Left kidney (tissue), 2 donors: Measurements from ENCODE around the gene SLC22A31. TPM values are rescaled to one million over a fixed set of nuclear protein-coding genes. Genes with fewer than 3 reads are reported as not detected.

Experiments
- DNase-seq: peaks from one replicate; pipeline ENCODE4 v3.0.0-alpha.2; 2013
- polyA plus RNA-seq: library from polyadenylated mRNA; unstranded; fragments of 120-200 nt; gene quantifications from one replicate; pipeline ENCODE4 v1.2.1, GENCODE V29; 2013; ENCODE audit not compliant: insufficient read length

Gene SLC22A31
- polyA plus RNA-seq, 1 donor = 0.48 TPM

GRCh38 chr16:89164847-89165680 lies 35.3 kb downstream of the SLC22A31 start:
- DNase-seq = no peak

DNA sequence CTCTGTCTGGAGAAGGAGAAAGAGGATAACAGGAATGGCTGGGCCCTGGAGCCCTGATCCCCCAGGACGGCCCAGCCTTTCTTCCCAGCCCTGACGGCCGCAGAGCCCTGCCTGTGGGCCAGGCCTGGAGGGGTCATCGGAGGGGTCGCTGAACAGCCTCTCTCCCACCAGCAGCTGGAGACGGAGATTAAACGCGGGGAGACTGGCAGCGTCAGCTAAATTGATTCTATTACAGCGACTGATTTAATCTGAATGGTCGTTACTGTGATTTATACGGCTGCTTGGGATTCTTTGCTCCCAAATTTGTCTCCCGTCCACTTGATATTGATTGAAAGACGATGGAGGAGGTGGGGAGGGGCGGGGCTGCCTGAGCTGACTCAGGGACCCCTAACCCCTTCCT lies 35.9 kb downstream of the SLC22A31 start:
- no peak for DNase-seq

- DNase-seq = no peak
Measured at GRCh38 chr16:89163297-89163696, 37.0 kb downstream of the SLC22A31 start.

GRCh38 chr16:89161763-89162713 lies 38.3 kb downstream of the SLC22A31 start:
- DNase-seq = no peak

GRCh38 chr16:89160977-89161701 lies 39.2 kb downstream of the SLC22A31 start:
- DNase-seq = no peak

GRCh38 chr16:89159850-89160354 lies 40.4 kb downstream of the SLC22A31 start:
- DNase-seq = no peak

DNA sequence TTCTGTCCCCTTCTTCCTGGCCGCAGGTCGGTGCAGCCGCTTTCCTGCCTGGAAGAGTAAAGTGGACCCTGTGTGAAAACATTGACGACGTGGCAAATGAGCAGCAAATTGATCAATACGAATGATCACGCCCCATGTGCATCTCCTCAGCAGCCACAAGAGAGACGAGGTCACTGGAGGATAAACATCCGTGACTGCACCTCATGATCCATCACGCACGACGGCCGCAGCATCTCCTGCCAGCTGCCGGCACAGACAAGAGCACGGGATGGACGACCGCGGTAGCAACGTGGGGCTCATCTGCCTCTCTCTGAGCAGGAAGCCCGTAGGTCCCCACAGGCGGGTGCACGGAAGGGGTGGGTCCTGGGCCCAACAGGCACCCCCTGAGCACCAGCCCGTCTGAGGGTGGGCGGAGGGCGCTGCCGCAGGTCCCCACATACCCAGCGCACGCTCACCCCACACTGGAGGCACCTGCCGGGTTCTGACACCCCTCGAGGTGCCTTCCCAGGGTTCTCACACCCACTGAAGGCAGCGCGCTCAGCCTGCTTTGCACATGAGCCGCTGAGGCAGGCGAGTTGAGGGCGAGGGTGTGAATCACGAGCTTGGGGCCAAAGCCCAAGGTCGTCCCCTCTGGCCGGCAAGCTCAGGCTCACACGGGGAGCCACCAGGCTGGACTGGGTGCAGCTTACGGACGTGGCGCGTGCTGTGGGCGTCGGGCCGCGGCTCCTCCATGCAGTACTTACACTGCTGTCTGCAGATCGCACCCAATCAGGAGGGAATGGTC lies 41.1 kb downstream of the SLC22A31 start:
- no peak for DNase-seq

GRCh38 chr16:89157778-89158177 lies 42.6 kb downstream of the SLC22A31 start:
- DNase-seq = no peak

- DNase-seq = no peak
Measured at GRCh38 chr16:89156740-89157645, 43.3 kb downstream of the SLC22A31 start.

GRCh38 chr16:89155851-89156739 lies 44.2 kb downstream of the SLC22A31 start:
- no peak for DNase-seq

DNA sequence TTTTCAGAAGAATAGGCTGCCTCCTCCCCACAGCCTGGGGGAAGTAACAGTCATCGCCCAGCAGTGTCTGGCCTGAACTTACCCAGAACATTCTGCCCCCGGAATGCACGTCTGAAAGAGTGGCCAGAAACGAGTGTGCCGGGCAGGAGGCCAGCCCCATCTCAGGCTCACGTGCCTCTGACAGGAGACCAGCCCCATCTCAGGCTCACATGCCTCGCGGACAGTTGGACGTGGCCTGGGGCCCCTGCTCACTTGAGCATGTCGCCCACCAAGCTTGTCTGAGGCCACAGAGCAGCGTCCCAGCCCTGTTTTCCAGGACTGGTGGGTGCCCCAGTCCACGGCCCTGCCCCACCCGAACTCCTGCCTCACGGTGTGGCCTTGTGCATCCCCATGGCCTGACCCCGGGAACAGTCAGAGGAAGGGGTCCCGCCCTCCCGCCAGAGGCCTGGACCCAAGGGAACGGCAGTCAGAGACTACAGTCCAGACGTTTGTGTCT lies 45.1 kb downstream of the SLC22A31 start:
- DNase-seq = no peak

DNA sequence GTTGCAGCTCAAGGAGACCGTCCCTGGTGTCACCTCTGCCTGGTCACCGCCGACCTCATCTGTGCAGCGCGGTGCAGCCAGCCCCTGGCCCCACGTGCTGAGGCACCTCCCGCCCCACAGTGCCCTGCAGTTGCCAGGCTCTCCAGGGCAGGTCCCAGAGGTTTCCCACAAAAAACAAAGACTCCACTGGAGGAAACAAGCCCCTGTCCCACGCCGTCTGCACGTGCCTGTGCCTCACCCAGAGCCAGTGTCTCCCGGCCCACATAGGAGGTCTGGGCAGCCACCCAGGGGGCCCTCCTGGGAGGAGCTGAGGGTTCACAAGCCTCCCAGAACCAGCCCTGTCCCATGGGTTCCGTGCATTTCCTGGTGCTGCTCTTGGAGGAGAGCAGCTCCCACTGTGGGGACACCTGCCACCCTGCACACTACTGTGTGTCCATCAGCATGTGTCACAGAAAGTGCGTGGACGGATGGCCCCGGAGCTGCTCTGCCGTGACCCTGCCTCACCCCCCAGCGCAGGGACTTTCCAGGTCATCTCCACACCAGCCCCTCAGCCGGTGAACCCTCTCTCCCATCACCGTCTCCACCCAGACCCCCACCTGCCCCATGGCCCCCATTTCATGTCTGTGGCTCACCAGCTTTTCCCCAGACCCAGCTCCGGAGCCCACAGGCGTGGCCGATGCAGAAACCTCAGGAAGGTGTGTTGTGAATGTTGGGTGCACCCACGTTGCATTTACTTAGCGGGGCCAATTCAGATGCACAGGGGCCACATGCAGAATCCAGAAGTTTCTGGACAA lies 45.8 kb downstream of the SLC22A31 start:
- no peak for DNase-seq

DNA sequence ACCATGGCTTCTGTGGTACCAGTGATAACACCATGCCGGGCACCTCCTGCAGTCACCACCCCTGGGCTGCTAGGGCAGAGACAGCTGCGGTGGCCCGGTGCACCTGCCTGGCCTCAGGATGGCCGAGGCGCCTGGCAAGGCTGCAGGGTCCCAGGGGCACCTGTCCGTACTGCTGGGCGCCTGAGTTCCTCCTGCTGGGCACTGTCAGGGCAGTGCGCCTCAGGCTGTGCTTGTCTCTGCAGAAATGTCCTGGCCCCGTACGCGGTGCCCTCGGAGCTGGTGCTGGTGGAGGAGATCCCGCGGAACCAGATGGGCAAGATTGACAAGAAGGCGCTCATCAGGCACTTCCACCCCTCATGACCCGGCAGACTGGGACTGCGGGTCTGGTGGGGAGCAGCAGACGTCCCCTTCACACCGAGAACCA lies 46.5 kb downstream of the SLC22A31 start:
- DNase-seq = no peak

DNA sequence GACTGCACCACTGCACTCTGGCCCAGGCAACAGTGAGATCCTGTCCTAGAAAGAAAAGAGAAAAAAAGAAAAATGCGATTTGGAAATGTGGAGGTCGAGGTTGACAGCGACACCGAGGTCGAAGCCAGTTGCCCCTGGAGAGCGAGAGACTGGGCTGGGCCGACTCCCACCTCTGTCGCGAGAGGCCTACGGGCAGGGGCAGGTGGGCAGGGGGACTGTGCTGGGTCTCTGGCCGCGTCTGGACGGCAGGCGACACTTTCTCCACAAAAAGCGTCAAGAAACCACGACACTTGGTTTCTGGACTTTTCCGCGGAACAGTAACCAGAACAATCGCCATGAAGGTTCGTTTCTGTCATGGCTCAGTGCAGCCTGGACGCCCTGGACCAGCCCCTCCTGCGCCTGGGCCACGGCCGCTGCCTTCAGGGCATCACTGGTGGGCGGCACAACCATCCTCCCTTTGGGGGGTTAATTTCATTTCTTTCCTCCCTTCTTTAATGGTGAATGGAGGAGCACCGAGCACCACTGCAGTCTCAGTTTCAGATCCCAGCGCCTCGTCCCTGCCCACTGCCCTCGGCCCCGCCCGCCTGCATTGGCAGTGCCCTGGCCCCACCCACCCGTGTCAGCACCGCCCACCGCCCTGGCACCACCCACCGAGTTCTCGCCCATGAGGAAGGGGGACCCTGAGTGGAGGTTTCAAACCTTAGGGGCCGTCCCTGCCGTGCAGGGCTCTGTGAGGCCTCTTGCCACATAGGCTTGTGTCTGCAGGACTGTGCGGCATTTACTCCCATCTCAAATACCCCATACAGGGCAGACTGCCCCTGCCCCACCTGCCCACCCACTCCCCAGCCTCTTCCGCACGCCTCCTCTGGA lies 47.3 kb downstream of the SLC22A31 start:
- DNase-seq = no peak

DNA sequence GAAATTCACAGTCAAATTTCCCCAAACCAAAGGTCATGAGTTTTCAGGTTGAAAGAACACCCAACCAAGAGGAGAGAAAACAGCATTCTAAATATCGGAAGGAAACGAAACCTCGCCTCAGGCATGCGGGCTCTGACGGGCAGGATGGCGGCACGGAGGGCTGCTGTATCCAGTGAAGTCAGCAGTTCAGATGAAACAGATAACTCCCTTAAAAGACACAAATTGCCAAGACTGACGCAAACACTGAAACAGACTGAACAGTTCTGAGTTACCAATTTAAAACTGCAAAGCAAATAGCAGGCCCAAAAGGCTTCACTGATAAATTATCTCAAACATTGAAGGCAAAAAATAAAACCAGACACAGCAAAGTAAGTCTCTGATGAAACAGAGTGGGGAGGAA lies 49.4 kb downstream of the SLC22A31 start:
- DNase-seq = no peak

DNA sequence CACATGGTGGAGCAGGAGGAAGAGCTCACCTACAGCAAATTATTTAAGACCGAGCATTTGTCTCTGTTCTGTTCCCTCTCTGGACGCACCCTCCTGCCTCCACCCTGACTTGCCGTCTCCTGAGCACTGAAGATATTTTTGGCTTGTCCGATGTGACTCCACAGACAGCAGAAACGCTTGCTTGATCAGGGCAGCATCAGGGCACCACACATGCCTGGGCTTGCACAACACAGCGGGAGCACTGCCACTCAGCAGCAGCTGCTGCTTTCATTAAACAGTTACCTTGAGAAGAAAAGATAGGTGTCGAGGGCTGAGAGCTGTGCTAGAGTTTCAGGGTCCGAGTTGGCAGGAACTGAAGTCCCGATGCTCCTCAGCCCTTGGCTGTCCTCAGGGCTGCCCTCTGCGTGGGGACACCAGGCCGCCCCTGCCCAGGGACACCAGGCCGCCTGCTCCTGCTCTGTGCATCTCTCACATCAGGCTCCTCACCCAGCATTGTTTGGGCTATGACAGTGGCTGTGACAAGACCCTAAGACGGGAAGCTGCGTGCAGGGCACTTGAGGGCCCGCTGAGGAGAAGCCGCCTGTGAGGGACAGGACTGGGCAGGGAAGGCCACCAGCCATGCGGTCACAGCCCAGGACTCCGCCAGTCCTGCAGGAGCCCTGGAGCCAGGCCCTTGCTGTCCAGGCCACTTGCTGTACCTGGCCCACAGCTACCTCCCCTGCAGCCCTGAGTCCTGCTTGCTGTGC lies 50.1 kb downstream of the SLC22A31 start:
- no peak for DNase-seq
